Ascending aorta (tissue), 2 donors: Measurements from ENCODE around the gene SDK2. TPM values are rescaled to one million over a fixed set of nuclear protein-coding genes. Genes with fewer than 3 reads are reported as not detected.

ENCODE experiments used
- DNase-seq, 2 donors: peaks; one replicate each; pipeline ENCODE4 v3.0.0-alpha.2; 2019; ENCODE audit warnings: low spot score in 2 of 2
- H3K27ac ChIP-seq, 2 donors: fragments of 200-600 bp; sonication (generic); one replicate each; pipeline ENCODE4 v1.5.1; 2016 to 2017; ENCODE audit warnings: mild to moderate bottlenecking in 1 of 2
- H3K27me3 ChIP-seq: fragments of 200-600 bp; sonication (generic); one replicate; pipeline ENCODE4 v1.5.1; 2017
- H3K36me3 ChIP-seq, 2 donors: fragments of 200-600 bp; sonication (generic); one replicate each; pipeline ENCODE4 v1.5.1; 2016
- H3K4me1 ChIP-seq, 2 donors: fragments of 200-600 bp; sonication (generic); one replicate each; pipeline ENCODE4 v1.5.1; 2016 to 2017; ENCODE audit warnings: mild to moderate bottlenecking in 1 of 2
- H3K4me3 ChIP-seq, 2 donors: fragments of 200-600 bp; sonication (generic); one replicate each; pipeline ENCODE4 v1.5.1; 2016 to 2017; ENCODE audit warnings: mild to moderate bottlenecking in 1 of 2
- H3K9me3 ChIP-seq, 2 donors: fragments of 200-600 bp; sonication (generic); one replicate each; pipeline ENCODE4 v1.5.1; 2016
- intact Hi-C: fragments of 100-400 bp; cut with DNase I; formaldehyde crosslinking; loops from one replicate; pipeline ENCODE4 v1.15.1; 2023
- total RNA-seq: library from RNA; depleted of rRNA; stranded (reverse); fragments of >200 nt; gene quantifications from one replicate; pipeline ENCODE4 v1.1.0, GENCODE V29; 2016
- TF ChIP-seq, protein P1 (sequence below), 3 experiments: fragments of 200-600 bp in 2 of 3; fragments of 450-650 bp in 1 of 3; sonication (generic) in 2 of 3; IDR thresholded peaks; one replicate each; pipeline ENCODE4 v1.5.1; 2016 to 2019; ENCODE audit warnings: antibody characterized with exemption in 3 of 3, mild to moderate bottlenecking in 1 of 3, moderate library complexity in 1 of 3

SDK2 gene
- total RNA-seq, 1 donor from 2014 or later = 8.1 TPM

DNA sequence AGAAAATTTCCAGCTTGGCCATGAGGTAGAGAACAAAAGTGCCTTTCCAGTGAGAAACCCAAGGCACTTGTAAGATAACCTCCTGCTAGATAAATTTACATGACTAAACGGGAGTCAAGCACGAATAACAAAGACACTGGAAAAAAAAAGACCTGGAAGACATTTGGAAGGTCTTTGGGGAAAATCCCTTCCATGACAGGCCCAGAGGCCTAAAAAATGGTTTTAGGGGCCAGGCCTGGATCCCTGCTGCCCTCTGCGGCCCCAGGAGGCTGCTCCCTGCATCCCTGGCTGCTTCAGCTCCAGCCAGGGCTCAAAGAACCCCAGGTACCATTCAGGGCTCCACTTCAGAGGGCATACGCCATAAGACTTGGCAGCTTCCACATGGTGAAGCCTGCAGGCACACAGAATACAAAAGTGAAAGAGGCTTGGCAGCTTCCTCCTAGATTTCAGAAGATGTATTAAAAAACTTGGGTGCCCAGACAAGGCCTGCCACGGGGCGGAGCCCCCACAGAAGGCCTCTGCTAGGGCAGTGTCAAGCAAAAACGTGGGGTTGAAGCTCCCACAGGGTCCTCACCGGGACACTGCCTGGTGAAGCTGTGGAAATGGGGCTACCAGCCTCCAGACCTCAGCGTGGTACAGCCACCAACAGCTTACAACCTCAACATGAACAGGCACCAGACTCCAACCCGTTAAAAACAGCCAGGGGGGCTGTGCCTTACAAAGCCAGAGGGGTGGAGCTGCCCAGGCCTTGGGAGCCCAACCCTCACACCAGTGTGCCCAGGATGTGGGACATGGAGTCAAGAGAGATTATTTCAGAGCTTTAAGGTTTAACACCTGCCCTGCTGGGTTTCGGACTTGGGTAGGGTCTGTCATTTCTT lies 77.1 kb downstream of the SDK2 start:
- TF ChIP-seq, protein P1, sequence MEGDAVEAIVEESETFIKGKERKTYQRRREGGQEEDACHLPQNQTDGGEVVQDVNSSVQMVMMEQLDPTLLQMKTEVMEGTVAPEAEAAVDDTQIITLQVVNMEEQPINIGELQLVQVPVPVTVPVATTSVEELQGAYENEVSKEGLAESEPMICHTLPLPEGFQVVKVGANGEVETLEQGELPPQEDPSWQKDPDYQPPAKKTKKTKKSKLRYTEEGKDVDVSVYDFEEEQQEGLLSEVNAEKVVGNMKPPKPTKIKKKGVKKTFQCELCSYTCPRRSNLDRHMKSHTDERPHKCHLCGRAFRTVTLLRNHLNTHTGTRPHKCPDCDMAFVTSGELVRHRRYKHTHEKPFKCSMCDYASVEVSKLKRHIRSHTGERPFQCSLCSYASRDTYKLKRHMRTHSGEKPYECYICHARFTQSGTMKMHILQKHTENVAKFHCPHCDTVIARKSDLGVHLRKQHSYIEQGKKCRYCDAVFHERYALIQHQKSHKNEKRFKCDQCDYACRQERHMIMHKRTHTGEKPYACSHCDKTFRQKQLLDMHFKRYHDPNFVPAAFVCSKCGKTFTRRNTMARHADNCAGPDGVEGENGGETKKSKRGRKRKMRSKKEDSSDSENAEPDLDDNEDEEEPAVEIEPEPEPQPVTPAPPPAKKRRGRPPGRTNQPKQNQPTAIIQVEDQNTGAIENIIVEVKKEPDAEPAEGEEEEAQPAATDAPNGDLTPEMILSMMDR (IDR thresholded peaks at IDR 0.05) = no peak
- H3K4me1 ChIP-seq = no peaks in the 10 kb centered on the region
- no peak for DNase-seq
- no peak overlapping the region for H3K4me3 ChIP-seq
- intact Hi-C loops = no loop called here
- no peaks in the 10 kb centered on the region for H3K27me3 ChIP-seq
- no peaks in the 10 kb centered on the region for H3K36me3 ChIP-seq
- no peaks in the 10 kb centered on the region for H3K9me3 ChIP-seq
- H3K27ac ChIP-seq = no peak overlapping the region

DNA sequence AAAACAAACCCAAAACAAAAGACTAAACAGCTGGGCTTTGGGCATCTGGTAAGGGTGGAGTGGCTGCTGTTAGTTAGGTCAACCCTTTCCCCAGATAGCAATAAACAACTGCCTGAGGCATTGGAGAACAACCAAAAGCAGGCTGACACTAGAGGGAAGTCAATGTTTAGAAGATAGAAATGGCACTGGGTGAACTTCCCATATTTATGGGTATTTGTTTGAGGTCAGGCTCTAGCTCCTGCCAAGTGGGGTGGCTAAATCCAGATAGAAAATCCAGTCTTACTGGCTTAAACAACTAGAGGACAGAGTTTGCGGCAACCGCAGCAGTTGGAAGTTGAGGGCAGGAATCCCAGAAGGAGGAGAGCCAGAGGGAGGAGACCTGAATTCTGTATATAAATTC lies 79.4 kb downstream of the SDK2 start:
- no peaks in the 10 kb centered on the region for H3K27me3 ChIP-seq
- no peaks in the 10 kb centered on the region for H3K36me3 ChIP-seq
- no peak overlapping the region for H3K27ac ChIP-seq
- DNase-seq = no peak
- intact Hi-C loops = no loop called here
- H3K9me3 ChIP-seq = no peaks in the 10 kb centered on the region
- H3K4me1 ChIP-seq = no peaks in the 10 kb centered on the region
- TF ChIP-seq, protein P1 (IDR thresholded peaks at IDR 0.05) = no peak
- no peak overlapping the region for H3K4me3 ChIP-seq

DNA sequence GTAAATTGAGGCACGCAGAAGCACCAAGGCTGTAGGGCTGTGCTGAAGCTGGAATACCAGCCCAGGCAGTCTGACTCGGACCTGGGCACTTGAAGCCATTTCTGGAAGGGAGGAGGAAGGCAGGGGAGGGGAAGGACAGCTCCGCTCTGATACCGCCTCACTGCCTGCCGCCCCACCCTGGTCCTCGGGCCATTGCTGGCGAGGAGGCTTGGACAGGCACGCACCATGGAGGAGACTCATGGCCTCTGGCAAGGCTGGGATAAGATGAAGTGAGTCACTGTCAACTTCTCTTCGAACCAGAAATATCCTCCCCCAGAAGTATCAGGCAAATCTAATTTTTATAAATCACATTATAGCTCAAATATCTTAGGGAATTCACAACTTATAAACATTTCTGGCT lies 81.3 kb downstream of the SDK2 start:
- TF ChIP-seq, protein P1 (IDR thresholded peaks at IDR 0.05) = no peak
- H3K9me3 ChIP-seq = no peaks in the 10 kb centered on the region
- no peak overlapping the region for H3K27ac ChIP-seq
- no peaks in the 10 kb centered on the region for H3K27me3 ChIP-seq
- no peaks in the 10 kb centered on the region for H3K4me1 ChIP-seq
- H3K36me3 ChIP-seq = no peaks in the 10 kb centered on the region
- no peak overlapping the region for H3K4me3 ChIP-seq
- no peak for DNase-seq
- intact Hi-C loops = no loop called here

DNA sequence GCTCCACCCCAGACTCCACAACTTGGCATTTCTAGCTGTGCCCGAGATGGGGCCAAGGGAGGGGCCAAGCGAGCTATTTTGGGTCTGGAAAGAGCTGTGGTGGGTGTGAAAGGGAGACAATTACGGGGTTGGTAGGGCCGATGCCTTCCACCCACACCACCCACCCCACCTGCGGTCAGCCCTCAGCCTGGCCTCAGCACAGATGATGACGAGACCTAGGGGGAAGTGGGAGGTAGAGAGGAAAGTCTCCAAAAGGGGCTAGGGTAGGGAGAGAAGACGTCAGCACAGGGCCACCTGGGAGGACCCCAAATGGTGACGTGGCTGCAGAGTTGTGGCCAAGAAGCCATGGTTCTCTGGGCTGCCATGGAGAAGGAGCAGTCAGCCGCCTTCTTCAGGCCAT lies 83.1 kb downstream of the SDK2 start:
- H3K36me3 ChIP-seq = no peaks in the 10 kb centered on the region
- TF ChIP-seq, protein P1 (IDR thresholded peaks at IDR 0.05) = no peak
- intact Hi-C loops = no loop called here

DNA sequence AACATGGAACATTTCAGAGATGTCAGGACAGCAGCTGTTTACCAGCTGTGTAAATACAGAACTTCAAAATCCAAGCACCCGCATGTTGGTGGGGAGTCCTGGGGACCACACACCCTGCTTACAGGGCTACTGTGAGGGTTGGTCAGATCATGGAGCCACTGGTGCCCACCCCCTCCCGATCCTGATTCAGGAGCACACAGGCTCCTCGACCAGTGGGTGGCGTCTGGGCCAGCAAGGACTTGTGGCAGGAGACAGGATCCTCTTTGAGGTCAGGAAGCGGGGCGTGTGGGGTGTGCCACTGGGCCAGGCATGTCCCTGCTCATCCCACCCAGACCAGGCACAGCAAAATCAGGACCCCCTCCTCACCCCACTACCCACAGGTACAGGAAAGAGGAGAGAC lies 83.6 kb downstream of the SDK2 start:
- TF ChIP-seq, protein P1 (IDR thresholded peaks at IDR 0.05) = no peak
- Histone ChIP-seq H3K9me3 (no peaks in the 10 kb centered on the region), H3K4me3 (no peak overlapping the region), H3K4me1 (no peaks in the 10 kb centered on the region), H3K27me3 (no peaks in the 10 kb centered on the region), H3K27ac (no peak overlapping the region), H3K36me3 (no peaks in the 10 kb centered on the region)
- intact Hi-C loops = no loop called here
- no peak for DNase-seq

More for the DNA sequence above, 83.1 kb downstream of the SDK2 start:
- Histone ChIP-seq H3K4me3 (no peak overlapping the region), H3K4me1 (no peaks in the 10 kb centered on the region), H3K27ac (no peak overlapping the region), H3K9me3 (no peaks in the 10 kb centered on the region), H3K27me3 (no peaks in the 10 kb centered on the region)
- no peak for DNase-seq
